ENCODE results near the gene SERPINA5. TPM values are rescaled to one million over a fixed set of nuclear protein-coding genes. Genes with fewer than 3 reads are reported as not detected.

Gene SERPINA5
- total and polyA plus RNA-seq, 2 of the 8 experiments (the other 6 are each of a cell fraction or from before 2014, with no cell fraction given) = 1.8 to 1.9 TPM

DNA sequence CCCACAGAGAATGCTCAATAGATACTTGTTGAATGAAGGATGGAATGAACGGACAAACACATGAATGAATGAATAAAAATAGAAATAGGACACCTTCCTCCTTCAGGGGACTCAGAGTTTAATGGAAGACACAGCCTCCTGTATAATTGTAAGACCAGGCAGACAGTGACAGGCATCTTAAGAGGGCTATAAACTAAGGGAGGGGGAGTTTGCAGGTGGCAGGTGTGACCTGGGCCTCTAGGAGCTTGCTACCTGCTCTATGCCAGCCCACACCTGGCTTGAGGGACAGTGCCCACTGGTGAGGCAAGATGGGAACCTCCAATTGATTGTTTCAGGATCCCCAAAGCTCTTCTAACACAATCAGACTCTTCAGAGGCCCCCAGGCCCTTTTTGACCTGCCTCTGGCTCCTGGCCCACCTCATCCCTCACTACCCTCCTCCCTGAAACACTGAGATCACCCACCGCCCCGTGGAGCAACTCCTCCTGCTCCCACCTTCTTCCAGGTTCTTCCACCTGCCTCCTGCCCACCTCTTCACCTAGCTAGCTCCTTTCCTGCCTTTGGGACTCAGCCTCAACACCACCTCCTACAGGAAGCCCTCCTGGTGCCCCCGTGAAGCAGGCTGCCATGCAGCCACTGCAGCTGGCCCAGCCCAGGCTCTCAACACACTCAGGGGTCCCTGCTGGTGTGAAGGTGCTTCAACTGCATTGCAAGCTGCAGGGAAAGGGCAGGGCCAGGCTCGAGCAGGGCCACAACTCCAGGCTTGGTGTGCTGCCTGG lies 40.3 kb downstream of the SERPINA5 start (continued):
- TF ChIP-seq GABPA (IDR thresholded peaks at IDR 0.05; ENCODE audit: borderline replicate concordance, insufficient read depth, low read length) (no peak), HDAC6 (IDR thresholded peaks at IDR 0.05; ENCODE audit: low read depth, low read length) (no peak)

Data from H1 (cell line).